Stimulated activated CD4-positive, alpha-beta T cell treated with anti-CD3 and anti-CD28 coated beads, TNF-alpha, amount 100 ng/mL, for 1 hour (primary cell): ENCODE measurements around the gene SLC26A1.
"Not testable (repeated sequence)": the region's sequence is repeated elsewhere in the genome, so short reads cannot be mapped to it uniquely, and the experiment has no call there.

Experiments used
- DNase-seq, 3 donors: peaks; one replicate each; pipeline ENCODE4 v3.0.0-alpha.2; 2020; ENCODE audit warnings: low read depth in 3 of 3, low spot score in 1 of 3

Gene SLC26A1

DNA sequence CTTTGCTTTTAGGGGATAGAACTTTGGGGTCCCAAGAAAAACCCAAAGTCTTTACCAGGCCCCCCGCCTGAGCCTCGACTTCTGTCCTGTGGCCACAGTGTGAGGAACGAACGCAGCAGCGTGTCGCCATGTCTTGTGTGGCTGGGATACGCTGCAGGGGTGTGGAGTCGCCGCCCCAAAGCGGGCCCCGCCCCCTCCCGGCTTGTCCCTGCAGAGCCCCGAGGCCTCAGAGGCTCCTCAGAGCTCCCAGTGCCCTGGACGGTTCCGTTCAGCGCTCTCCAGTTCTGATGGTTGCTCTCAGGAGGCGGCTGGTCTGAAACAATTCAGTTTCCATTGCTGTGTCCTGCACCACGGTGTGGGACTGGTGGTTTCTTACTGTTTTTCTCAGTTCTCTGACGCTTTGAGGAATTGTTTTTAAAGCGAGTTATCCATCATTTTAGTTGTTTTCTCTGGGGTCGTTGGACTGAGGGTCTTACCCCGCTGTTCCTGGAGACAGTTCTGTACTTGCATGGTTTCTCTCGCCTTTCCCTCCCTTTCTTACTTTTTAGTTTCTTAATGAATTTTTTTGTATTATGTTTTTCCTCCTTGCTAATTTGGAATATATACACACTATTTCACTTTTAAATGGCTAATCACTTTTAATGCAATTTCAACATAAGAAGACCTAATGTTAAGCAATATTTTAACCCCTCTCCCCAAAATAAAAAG, 7.9 kb downstream of the SLC26A1 start:
- DNase-seq = peak; percentile 15 to 71 (median 45)

DNA sequence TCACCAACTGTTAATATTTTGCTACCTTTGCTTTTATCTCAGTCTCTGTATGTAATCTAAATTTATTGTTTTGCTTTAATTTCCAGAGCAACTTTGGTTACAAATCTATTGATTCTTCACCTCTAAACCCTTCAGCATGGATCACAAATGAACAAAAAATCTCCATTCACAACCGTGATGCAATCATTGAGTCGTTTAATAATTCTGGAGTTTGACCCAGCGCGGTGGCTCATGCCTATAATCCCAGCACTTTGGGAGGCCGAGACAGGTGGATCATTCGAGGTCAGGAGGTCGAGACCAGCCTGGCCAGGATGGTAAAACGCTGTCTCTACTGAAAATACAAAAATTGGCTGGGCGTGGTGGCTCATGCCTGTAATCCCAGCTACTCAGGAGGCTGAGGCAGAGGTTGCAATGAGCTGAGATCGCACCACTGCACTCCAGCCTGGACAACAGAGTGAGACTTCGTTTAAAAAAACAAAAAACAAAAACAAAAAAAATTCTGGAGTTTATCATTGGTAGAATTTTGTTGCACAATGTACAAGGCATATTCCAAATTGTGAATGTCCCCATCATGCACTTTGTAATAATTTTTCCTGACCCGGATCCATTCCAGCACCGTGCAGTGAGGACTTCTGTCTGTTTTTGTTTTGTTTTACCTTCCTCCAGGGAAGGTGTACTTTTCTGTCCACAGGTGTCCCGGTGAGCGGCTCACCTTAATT, 8.7 kb downstream of the SLC26A1 start:
- DNase-seq = no peak

DNA sequence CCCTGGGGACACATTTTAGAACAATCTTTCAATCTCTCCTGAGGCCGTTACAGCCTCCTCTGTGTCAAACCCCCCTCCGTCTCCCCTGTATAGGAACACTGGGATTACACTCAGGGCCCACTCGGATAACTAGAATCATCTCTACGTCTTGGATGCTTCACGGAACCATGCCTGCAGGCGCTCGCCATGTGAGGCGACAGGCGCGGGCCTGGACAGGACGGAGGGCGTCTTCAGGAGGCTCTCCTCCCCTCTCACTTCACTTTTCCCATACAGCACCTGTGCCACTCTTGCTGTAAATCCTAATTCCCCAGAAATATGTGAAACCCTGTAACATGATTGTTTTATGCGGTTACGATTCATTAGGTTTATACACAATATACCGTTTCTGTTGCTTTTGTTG, 10.4 kb downstream of the SLC26A1 start:
- DNase-seq = no peak

DNA sequence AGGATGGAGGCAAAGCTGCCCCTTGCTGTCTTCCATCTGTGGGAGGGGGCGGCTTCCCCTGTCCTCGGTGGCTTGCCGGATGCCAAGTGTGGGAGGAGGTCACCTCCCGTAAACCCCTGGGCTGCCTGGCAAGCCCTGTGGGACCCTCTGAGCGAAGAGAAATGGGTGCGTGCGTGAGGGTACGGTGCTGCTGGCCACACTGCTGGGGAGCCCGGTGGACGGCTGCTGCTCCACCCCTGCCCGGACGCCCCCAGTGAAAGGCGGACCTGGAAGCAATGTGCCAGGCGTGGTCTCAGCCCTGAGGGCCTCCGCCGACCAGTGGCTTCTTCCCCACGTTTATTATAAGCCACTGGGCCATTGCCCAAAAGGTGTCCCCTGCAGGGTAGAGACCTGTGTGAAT, 10.9 kb downstream of the SLC26A1 start:
- DNase-seq = no peak

GRCh38 chr4:978957-979701, 14.1 kb downstream of the SLC26A1 start:
- DNase-seq = no peak

GRCh38 chr4:976016-976415, 17.2 kb downstream of the SLC26A1 start:
- DNase-seq = not testable (repeated sequence)

GRCh38 chr4:974668-975067, 18.5 kb downstream of the SLC26A1 start:
- DNase-seq = no peak

DNA sequence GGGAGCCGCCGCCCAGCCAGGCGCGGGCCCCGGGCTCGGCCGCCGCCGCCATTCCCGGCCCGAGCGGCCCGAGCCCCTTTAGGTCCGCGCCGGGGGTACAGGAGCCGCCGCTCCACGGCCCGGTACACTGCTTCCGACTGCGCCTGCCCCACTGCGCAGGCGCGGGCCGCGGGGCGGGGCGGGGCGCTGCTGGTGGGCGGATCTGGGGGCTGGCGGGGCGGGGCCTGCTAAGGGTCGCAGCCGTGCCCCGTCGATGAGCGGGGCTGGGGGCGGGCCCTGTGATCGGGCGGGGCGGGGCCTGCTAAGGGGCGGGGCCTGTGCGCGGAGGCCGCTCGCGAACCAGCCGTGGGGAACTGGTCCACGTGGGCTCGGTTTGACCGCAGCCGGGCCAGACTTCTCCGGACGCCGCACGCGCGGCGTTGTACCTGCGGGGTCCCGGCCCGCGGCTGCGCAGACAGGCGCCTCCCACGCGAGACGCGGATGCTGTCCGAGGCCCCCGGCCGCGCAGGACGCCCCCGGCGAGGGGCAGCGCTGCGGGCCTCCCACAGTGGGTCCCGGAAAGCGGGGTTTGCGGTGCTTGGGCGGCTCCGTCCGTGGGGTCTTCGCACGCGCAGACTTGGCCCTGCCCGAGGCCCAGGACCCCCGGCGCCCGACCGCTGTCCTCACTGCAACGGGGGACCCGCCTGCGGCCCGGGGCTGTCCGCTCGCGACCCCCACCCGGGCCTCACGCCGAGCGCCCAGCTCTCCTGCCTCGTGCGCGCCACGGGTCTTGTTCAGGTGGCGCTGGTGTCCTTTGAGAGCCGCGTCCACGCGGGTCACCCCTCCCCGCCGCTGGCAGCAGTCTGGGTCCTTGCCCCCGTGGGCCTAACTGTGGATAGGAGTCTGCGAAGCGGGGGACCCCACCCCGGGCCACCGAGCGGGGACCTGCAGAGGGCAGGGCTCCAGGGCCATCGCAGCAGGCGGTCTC, 19.5 kb downstream of the SLC26A1 start, which contains the start of gene DGKQ:
Gene DGKQ, minus strand, starts transcription at position 139 of the 967 bp plus-strand sequence. Its CDS starts 87 bp downstream, at position 52.
- DNase-seq = peak; percentile 82 to 91 (median 88)

DNA sequence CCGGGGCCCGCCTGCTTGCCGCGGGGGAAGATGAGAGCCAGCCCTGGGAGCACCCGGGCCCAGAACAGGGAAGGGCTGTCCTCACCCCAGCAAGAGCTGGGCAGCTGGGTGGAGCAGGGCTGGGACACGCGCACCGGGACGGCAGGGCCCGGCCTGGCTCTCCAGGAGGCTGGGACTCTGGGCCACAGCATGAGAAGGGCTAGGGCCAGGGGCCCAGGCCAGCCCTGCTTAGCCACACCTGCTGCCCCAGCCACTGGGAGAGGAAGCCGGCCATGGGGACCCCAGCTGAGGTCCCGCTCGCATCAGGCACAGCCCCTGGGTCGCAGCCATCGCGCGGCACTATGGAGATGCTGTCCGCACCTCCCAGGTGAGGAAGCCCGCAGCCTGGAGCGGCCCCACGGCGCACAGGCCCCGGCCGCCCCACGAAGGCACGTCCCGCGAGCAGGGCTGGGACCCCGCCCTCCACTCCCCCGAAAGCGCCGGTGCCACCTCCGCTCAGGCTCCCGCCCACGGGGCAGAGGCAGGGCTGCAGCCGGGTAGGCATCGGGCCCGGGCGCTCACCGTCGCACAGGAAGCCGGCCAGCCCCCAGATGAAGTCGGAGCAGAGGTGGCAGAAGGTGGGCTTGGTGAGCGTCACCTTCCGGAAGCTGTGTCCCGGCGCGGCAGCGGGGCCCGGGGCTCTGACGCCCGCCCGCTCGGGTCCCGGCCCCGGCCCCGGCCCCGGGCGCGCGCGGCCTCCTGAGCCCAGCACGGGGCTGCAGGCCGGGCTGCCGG, 20.4 kb downstream of the SLC26A1 start:
- peak; percentile 21 to 49 (median 39) for DNase-seq

DNA sequence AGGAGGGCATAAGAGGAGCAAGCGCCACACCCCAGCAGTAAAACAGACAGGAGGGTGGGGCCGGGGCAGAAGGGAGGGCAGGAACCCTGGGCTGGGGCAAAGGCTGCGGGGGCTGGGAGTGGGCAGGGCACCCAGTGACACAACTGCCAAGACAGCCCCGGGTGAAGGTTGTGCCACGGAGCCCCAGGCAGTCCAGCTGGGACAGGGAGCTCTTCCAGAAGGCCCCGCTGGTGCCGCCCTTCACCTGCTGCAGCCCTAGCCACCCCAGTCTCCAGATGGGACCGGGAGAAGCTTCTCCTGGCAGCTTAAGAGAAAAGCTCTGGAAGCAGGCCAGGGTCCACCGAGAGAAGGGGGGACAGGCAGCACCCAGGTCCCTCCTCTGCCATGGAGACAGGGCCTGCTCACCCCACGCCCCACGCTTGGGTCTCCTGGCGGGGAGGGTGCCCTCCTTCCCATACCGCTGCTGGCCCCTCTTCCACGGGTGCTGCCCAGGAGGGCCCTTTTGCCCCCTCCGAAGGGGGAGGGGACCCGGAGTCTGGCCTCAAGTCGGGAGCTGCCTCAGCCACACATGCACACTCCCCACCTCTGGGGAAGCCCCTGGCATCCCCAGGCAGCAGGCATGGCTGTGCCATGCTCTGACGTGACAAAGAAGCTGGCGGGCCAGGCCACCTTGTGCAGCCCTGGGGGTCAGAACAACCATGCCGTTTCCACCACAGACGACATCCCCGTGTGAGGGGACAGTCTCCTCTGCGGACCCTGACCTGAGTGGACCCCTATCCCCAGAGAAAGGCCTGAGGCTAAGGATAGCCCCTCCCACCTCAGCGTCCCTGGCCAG, 21.3 kb downstream of the SLC26A1 start:
- no peak for DNase-seq

DNA sequence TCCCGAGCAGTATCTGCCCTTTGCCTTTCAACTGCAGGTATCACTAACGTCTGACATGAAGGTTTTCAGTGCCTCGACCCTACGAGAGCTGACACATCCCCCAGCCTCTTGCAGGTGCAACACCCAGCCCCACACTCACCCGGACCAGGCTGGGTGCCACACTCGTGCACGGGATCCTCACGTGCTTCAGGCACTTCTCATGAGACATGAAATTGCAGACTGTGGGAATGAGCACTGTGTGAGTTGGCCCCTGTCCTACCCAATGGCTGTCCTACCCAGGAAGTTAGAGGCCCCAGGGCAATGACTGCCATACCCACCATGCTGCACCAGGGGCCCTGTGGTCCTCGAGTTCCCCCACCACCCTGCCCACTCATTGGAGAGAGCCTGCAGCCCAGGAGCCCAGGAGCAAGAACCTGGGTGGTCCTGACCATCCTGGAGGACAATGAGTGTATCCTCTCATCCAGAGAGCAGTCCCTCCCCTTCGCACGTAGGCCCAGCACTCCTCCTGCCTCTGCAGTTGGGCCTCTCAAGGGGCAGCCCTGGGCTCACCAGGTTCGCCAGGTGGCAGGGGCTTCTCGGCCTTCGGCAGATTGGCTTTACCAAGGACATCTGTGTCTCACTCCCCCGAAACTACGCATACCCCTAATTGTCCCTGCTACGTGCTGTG, 22.2 kb downstream of the SLC26A1 start:
- DNase-seq = no peak

DNA sequence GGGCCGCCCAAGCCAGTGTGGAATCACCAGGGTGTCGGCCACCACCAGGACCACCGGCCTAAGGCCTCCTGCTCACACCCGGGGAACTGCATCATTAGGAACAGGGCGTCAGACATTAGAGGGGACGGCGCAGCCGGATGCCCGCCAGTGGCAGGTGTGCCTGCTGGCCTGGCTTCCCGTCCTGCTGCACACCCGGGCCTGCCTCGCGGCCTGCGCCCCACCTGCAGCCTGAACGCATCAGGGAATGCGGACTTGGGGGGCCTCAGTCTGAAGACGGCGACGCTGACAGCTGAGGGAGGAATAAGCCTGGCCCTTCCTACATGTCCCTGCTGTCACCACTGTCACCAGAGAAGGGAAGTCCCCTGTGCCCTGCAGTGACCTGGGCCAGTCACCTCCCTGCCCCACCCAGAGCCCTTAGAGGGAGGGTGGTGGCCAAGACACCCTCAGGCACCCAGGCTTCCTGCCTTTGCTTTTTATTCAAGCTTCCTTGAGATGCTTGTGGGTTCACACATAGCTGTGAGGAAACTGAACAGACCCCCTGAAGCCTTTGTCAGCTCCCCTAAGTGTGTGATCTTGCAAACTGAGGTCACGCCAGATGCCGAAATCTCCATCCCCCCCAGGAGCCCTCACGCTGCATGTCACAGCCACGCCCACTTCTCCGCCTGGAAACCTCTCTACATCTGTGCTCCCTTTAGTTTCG, 23.0 kb downstream of the SLC26A1 start:
- no peak for DNase-seq

- DNase-seq = no peak
These were observed 24.4 kb downstream of the SLC26A1 start for GRCh38 chr4:968621-969394.

- no peak for DNase-seq
These were observed 25.0 kb downstream of the SLC26A1 start for GRCh38 chr4:968221-968620.

GRCh38 chr4:967113-968104, 25.8 kb downstream of the SLC26A1 start:
- DNase-seq = no peak
